Measurements from ENCODE around the gene MEGF6. TPM values are rescaled to one million over a fixed set of nuclear protein-coding genes. Genes with fewer than 3 reads are reported as not detected.

MEGF6 gene
- total RNA-seq, 2 experiments from 2014 or later: 57.5 to 62.2 TPM

DNA sequence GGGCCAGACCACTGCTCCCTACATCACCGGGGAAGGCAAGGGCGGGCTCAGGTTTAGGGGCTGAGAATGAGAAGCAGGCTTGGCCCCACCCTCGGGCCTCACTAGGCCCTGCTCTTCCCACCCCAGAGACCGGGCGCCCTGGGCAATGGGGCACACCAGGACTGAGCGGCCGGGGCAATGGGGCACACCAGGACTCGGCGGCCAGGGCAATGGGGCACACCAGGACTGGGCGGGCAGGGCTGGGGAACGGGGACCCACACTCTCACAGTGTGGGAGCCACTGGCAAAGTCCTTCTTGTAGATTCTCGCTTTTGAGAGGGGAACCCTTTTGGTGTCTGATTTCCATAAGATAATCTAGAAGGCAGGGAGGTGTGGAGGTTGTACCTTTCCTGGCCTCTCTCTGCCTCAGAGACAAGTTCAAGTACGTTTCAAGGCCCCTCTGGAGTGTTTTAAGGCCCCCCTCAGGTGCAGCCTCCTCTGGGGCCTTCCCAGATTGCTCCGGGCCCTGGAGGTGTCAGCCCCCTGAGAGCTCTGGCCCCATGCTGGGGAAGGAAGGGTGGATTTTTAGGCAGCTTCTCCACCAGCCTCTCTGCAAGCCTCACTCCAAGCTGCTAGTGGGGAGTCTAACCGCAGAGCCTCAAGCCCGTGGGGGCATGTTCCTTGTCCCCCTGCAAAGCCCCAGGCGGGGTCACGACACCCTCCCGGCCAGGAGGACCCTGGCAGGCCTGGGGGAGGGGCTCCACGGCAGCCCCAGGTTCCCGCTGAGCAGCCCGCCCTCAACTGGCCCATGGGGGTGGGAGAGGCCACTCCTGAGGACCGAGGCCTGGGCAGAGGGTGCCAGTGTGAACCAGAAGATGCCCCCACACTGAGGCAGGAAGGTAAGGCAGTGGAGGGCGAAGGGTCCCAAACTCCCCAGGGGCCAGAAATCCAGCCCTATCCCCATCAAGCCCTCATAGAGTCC is 90.6 kb downstream of the MEGF6 start:
- POLR2A ChIA-PET: no interaction called here
- no peak for DNase-seq
- TF ChIP-seq, protein P1, sequence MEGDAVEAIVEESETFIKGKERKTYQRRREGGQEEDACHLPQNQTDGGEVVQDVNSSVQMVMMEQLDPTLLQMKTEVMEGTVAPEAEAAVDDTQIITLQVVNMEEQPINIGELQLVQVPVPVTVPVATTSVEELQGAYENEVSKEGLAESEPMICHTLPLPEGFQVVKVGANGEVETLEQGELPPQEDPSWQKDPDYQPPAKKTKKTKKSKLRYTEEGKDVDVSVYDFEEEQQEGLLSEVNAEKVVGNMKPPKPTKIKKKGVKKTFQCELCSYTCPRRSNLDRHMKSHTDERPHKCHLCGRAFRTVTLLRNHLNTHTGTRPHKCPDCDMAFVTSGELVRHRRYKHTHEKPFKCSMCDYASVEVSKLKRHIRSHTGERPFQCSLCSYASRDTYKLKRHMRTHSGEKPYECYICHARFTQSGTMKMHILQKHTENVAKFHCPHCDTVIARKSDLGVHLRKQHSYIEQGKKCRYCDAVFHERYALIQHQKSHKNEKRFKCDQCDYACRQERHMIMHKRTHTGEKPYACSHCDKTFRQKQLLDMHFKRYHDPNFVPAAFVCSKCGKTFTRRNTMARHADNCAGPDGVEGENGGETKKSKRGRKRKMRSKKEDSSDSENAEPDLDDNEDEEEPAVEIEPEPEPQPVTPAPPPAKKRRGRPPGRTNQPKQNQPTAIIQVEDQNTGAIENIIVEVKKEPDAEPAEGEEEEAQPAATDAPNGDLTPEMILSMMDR (IDR thresholded peaks at IDR 0.05): no peak
- Mint-ChIP-seq H3K27me3 (no peaks in the 10 kb centered on the region), H3K9me3 (no peaks in the 10 kb centered on the region), H3K27ac (no peak overlapping the region), H3K4me3 (no peak overlapping the region), H3K4me1 (ENCODE audit: low read depth) (peaks cover 5% of the 10 kb centered on the region), H3K36me3 (ENCODE audit: low read depth) (peaks cover 5% of the 10 kb centered on the region)
- no peaks in the 10 kb centered on the region for H3K27me3 ChIP-seq (ENCODE audit: control insufficient read depth in 1 of 2, insufficient read depth in 2 of 2, low read length in 2 of 2)
- no peaks in the 10 kb centered on the region for H3K4me1 ChIP-seq (ENCODE audit: insufficient read depth, low read length)
- H3K9me3 ChIP-seq (ENCODE audit: control insufficient read depth in 1 of 2, insufficient read depth in 1 of 2, low read length in 2 of 2): peaks cover 0 to 7% of the 10 kb centered on the region in 2 experiments
- peaks cover 2% of the 10 kb centered on the region for H3K36me3 ChIP-seq (ENCODE audit: insufficient read depth, low read length)
- no peak for ATAC-seq (ENCODE audit: poor library complexity)
- no peak overlapping the region for H3K4me3 ChIP-seq (ENCODE audit: low read length)
- no peak overlapping the region for H3K27ac ChIP-seq (ENCODE audit: low read depth in 1 of 2, low read length in 2 of 2)
- CTCF ChIA-PET: no interaction called here
- intact Hi-C loops (cut with DNase I, micrococcal nuclease): no loop called here

DNA sequence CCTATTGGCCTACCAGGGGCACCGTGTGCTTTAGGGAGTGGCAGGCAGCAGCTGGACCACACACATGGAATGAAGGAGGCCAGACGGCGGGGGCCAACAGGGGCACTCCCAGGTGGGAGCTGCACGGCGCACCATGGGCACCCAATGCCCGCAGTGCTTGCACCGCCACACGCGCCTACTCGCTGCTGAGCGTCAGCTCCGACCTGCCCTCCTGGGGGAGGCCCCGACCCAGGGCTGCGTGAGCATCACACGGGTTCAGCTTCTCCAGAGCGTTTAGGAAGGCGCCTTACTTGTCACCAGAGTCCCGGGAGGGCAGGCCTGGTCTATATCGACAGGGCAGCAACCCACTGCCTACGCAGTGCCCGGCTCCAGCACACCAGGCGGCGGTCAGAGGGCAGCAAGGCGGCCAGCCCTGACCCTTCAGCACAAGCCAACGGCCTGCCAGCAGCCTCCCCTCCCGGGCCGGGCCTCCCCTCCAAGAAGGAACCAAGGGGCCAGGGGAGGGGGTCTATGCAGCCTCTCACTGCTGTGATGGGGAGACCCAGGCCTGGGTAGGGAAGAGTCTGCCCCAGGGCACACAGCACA is 91.9 kb downstream of the MEGF6 start:
- peaks cover 0 to 7% of the 10 kb centered on the region in 2 experiments for H3K9me3 ChIP-seq (ENCODE audit: control insufficient read depth in 1 of 2, insufficient read depth in 1 of 2, low read length in 2 of 2)
- no peak overlapping the region for H3K27ac ChIP-seq (ENCODE audit: low read depth in 1 of 2, low read length in 2 of 2)
- peaks cover 5% of the 10 kb centered on the region for H3K36me3 Mint-ChIP-seq (ENCODE audit: low read depth)
- no peak overlapping the region for H3K27ac Mint-ChIP-seq
- no peak overlapping the region for H3K4me3 ChIP-seq (ENCODE audit: low read length)
- ChIA-PET CTCF (no interaction called here), POLR2A (interaction anchor here (1.4 kb wide), 1 partner anchor 11 kb away, joined by 4 read pairs; no protein-coding TSS in a partner anchor)
- peaks cover 2% of the 10 kb centered on the region for H3K36me3 ChIP-seq (ENCODE audit: insufficient read depth, low read length)
- ATAC-seq (ENCODE audit: poor library complexity) (no peak), DNase-seq (no peak)
- H3K4me1 Mint-ChIP-seq (ENCODE audit: low read depth): peaks cover under 1% of the 10 kb centered on the region
- no peaks in the 10 kb centered on the region for H3K27me3 ChIP-seq (ENCODE audit: control insufficient read depth in 1 of 2, insufficient read depth in 2 of 2, low read length in 2 of 2)
- TF ChIP-seq, protein P1 (IDR thresholded peaks at IDR 0.05): no peak
- H3K27me3 Mint-ChIP-seq: no peaks in the 10 kb centered on the region
- intact Hi-C loops (cut with DNase I, micrococcal nuclease): no loop called here
- no peaks in the 10 kb centered on the region for H3K9me3 Mint-ChIP-seq
- no peak overlapping the region for H3K4me3 Mint-ChIP-seq
- no peaks in the 10 kb centered on the region for H3K4me1 ChIP-seq (ENCODE audit: insufficient read depth, low read length)

DNA sequence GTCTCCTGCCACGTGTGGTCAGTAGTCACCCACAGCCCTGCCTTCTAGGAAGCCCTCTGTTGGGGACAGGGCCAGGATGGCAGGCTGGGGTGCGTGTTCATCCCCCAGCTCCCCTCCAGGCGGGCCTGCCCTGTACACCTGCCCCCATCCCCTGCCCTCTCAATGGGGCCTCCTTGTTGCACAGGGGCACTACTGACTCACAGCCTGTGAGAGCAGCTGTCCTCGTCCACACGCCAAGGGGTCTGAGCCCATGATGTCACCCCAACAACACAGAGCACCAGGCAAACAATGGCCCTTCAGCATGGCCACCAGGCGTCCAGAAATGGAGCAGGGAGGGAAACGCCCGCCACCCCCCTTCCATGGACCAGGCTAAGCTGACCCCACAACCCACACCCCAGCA is 92.6 kb downstream of the MEGF6 start:
- Histone ChIP-seq H3K9me3 (ENCODE audit: control insufficient read depth in 1 of 2, insufficient read depth in 1 of 2, low read length in 2 of 2) (peaks cover 0 to 7% of the 10 kb centered on the region in 2 experiments), H3K27me3 (ENCODE audit: control insufficient read depth in 1 of 2, insufficient read depth in 2 of 2, low read length in 2 of 2) (no peaks in the 10 kb centered on the region), H3K4me1 (ENCODE audit: insufficient read depth, low read length) (no peaks in the 10 kb centered on the region), H3K36me3 (ENCODE audit: insufficient read depth, low read length) (peaks cover 2% of the 10 kb centered on the region), H3K27ac (ENCODE audit: low read depth in 1 of 2, low read length in 2 of 2) (no peak overlapping the region), H3K4me3 (ENCODE audit: low read length) (no peak overlapping the region)
- TF ChIP-seq, protein P1 (IDR thresholded peaks at IDR 0.05): no peak
- no peak for DNase-seq
- Mint-ChIP-seq H3K36me3 (ENCODE audit: low read depth) (peaks cover 5% of the 10 kb centered on the region), H3K4me1 (ENCODE audit: low read depth) (no peaks in the 10 kb centered on the region), H3K27me3 (no peaks in the 10 kb centered on the region), H3K4me3 (no peak overlapping the region), H3K9me3 (no peaks in the 10 kb centered on the region), H3K27ac (no peak overlapping the region)
- intact Hi-C loops (cut with DNase I, micrococcal nuclease): no loop called here
- CTCF ChIA-PET: interaction anchor here (0.6 to 0.9 kb wide), 2 partner anchors 100 to 103 kb away, joined by 3 to 5 read pairs; no protein-coding TSS in a partner anchor
- POLR2A ChIA-PET: interaction anchor here (1.4 kb wide), 1 partner anchor 11 kb away, joined by 4 read pairs; no protein-coding TSS in a partner anchor
- no peak for ATAC-seq (ENCODE audit: poor library complexity)

Measured in CD4-positive, alpha-beta T cell (primary cell).